Stimulated activated CD4-positive, alpha-beta T cell treated with anti-CD3 and anti-CD28 coated beads, Interleukin-4, amount 100 ng/mL, for 24 hours (primary cell): Measurements from ENCODE around the gene DCAF10.

Experiments used
- DNase-seq: peaks from one replicate; pipeline ENCODE4 v3.0.0-alpha.2; 2020

Gene DCAF10

GRCh38 chr9:37910271-37910670 is 109.7 kb downstream of the DCAF10 start:
- no peak for DNase-seq

GRCh38 chr9:37911271-37911681 is 110.7 kb downstream of the DCAF10 start:
- no peak for DNase-seq

DNA sequence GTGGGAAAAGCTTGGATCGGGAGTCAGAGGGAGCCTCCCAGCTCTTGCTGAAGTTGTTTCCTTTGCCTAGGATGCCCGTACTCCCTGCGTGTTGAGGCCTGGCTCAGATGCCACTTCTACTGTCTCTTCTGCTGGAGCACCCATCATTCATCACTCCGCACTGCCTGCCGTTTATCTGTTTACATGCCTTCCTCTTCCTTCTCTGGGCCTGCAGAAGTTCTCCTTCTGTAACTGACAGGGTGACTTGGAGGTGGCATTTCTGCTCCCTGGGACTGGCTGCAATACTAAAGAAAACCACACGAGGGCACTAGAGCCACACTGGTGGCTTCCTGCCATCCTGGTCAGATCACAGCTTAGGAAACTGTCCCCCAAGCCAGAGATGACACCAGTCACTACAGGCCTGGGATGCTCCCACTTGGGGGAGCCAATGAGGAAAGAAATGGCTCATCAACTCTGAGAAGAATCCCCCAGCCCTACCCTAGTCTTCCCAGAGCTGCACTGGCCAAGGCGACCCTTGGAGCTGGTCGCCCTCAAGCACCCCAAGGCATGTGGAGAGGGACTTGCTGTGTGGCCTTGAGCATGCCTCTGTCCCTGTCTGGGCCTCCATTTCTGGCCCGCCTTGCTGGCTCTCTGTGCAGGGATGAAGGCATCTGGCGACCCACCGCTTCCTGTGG is 113.0 kb downstream of the DCAF10 start:
- peak; percentile 85 for DNase-seq

DNA sequence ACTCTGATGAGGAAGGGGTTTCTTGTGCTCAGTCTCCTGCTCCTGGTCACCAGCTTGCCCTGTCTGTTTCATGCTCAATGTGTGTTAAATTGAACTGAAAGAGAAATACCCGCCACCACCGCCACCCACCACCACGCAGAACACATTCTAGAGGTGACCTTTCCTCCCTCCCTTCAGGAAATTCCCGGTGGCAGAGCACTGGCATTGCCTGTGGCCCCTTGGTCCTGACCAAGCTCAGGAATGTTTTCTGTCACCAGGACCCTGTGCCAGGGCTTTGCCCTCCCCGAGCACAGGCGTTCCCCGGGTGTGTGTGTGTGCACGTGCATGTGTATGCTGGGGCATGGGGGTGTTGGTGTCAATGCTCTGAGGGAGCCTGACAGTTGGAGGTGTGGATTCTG is 113.6 kb downstream of the DCAF10 start:
- DNase-seq: no peak

- DNase-seq: no peak
These were observed 114.2 kb downstream of the DCAF10 start for GRCh38 chr9:37914701-37915358.

DNA sequence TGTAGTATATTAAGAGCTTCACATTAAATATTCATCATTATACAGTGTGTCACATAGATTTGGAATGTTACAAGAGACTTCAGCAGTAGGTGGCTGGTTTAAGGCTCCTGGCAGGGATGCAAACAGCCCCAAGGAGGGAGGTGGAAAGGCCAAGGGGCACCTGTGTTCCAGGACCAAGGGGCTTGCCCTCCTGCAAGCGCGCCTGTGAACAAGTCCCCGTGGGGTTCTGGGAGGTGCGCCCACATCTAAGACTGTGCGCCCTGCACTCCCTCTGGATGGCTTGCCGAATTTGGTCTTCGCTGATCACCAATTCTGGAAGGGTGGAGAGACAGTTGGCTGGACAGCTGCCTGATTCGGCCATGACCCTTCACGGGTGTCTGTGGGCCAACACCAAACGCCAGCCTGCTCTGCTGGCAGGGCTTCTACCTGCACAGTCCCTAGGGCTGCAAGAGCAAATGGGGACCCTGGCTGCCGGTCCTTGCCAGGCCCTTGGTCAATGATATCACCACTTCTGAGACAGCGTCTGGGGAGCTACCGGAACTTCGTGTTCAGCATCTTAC is 115.4 kb downstream of the DCAF10 start:
- no peak for DNase-seq

DNA sequence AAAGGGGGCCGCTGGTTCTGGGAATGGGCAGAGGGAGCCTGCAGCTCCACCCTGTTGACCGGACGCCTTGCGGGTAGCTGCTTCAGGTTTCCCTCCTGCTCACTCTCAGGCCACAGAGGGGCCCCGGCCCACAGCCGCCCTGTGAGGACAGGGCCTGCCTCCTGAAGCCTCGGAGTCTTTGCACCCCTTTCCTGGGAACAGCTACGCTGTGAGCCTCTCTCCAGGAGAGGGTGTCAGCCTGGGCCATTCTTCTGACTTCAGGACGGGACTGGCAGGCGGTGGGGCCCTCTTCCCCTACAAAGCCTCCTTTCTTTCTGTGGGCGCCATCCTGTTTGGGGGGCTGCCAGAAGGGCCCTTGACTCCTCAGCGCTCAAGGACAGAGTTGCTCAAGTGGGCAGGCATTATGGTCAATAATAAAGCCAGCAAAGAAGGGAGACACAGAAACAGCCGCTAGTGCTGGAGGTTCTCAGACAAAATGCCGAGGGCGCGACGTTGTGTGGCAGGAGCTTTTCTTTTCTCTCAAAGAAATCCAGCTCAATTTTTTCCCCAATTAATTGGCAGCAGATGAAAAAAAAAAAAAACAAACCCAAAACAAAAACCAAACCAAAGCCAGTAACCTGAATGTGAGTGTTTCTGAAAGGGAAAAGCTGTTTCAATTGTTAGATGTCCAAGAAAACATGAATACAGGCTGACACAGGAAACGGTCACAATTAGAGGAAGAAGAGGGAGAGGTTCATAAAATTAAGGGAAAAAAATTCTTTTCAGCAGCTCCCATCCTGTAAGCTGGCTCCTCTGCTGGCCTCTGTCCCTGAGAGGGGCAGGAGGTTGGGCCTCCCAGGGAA is 116.1 kb downstream of the DCAF10 start:
- no peak for DNase-seq
